Osteocyte (in vitro differentiated cells): ENCODE data around the gene PALS2. TPM values are rescaled to one million over a fixed set of nuclear protein-coding genes. Genes with fewer than 3 reads are reported as not detected.

Experiments
- DNase-seq: peaks from one replicate; pipeline ENCODE4 v3.0.0; 2021; ENCODE audit warnings: mixed read lengths; ENCODE audit not compliant: unreplicated experiment; ENCODE audit errors: extremely low spot score
- H3K27ac Mint-ChIP-seq: one replicate; pipeline ENCODE4 v1.8.0; 2021; ENCODE audit warnings: mild to moderate bottlenecking, mixed read lengths; ENCODE audit not compliant: unreplicated experiment
- H3K27me3 Mint-ChIP-seq: one replicate; pipeline ENCODE4 v1.8.0; 2021; ENCODE audit warnings: mixed read lengths; ENCODE audit not compliant: unreplicated experiment
- H3K36me3 Mint-ChIP-seq: one replicate; pipeline ENCODE4 v1.8.0; 2021; ENCODE audit warnings: mixed read lengths; ENCODE audit not compliant: unreplicated experiment
- H3K4me1 Mint-ChIP-seq: one replicate; pipeline ENCODE4 v1.8.0; 2021; ENCODE audit warnings: mixed read lengths; ENCODE audit not compliant: unreplicated experiment
- H3K4me3 Mint-ChIP-seq: one replicate; pipeline ENCODE4 v1.8.0; 2021; ENCODE audit warnings: mild to moderate bottlenecking, moderate library complexity, mixed read lengths; ENCODE audit not compliant: unreplicated experiment
- H3K9me3 Mint-ChIP-seq: one replicate; pipeline ENCODE4 v1.8.0; 2021; ENCODE audit warnings: mixed read lengths; ENCODE audit not compliant: unreplicated experiment
- CTCF ChIP-seq: fragments of 200-600 bp; sonication (generic); IDR thresholded peaks from 2 replicates; pipeline ENCODE4 v1.5.0; 2021; ENCODE audit warnings: antibody characterized with exemption, mild to moderate bottlenecking, moderate library complexity
- total RNA-seq: library from RNA; stranded (reverse); gene quantifications from 2 replicates; pipeline ENCODE4 v1.2.1, GENCODE V29; 2021

The PALS2 gene
- total RNA-seq, 1 donor from 2014 or later = 15.7 TPM

GRCh38 chr7:24609570-24609969 lies 36.3 kb downstream of the PALS2 start:
- no peaks in the 10 kb centered on the region for H3K36me3 Mint-ChIP-seq
- TF ChIP-seq CTCF = no peak
- H3K4me3 Mint-ChIP-seq = no peak overlapping the region
- H3K27ac Mint-ChIP-seq = no peak overlapping the region
- no peak for DNase-seq
- no peaks in the 10 kb centered on the region for H3K4me1 Mint-ChIP-seq
- peaks cover 6% of the 10 kb centered on the region for H3K9me3 Mint-ChIP-seq
- no peaks in the 10 kb centered on the region for H3K27me3 Mint-ChIP-seq

- no peak for DNase-seq
- Mint-ChIP-seq H3K27me3 (no peaks in the 10 kb centered on the region), H3K9me3 (peaks cover 6% of the 10 kb centered on the region), H3K27ac (no peak overlapping the region), H3K36me3 (peaks cover 3% of the 10 kb centered on the region), H3K4me1 (no peaks in the 10 kb centered on the region), H3K4me3 (no peak overlapping the region)
- no peak for TF ChIP-seq CTCF
These were observed 37.9 kb downstream of the PALS2 start for GRCh38 chr7:24611130-24611529.

- Mint-ChIP-seq H3K27ac (no peak overlapping the region), H3K4me1 (peaks cover 6% of the 10 kb centered on the region), H3K9me3 (peaks cover 22% of the 10 kb centered on the region), H3K36me3 (peaks cover 5% of the 10 kb centered on the region), H3K27me3 (no peaks in the 10 kb centered on the region), H3K4me3 (no peak overlapping the region)
- no peak for TF ChIP-seq CTCF
- no peak for DNase-seq
These were observed 44.8 kb downstream of the PALS2 start for GRCh38 chr7:24617957-24618616.

- Mint-ChIP-seq H3K9me3 (peaks cover 16% of the 10 kb centered on the region), H3K27me3 (no peaks in the 10 kb centered on the region), H3K4me1 (peaks cover 6% of the 10 kb centered on the region), H3K27ac (no peak overlapping the region), H3K36me3 (peaks cover 3% of the 10 kb centered on the region), H3K4me3 (no peak overlapping the region)
- TF ChIP-seq CTCF = no peak
- no peak for DNase-seq
These were observed 46.7 kb downstream of the PALS2 start for GRCh38 chr7:24619978-24620377.

- TF ChIP-seq CTCF = no peak
- peaks cover 7% of the 10 kb centered on the region for H3K36me3 Mint-ChIP-seq
- H3K9me3 Mint-ChIP-seq = peaks cover 23% of the 10 kb centered on the region
- no peaks in the 10 kb centered on the region for H3K27me3 Mint-ChIP-seq
- DNase-seq = no peak
- H3K4me3 Mint-ChIP-seq = no peak overlapping the region
- H3K27ac Mint-ChIP-seq = no peak overlapping the region
- H3K4me1 Mint-ChIP-seq = peaks cover 6% of the 10 kb centered on the region
These were observed 49.5 kb downstream of the PALS2 start for GRCh38 chr7:24622646-24623182.

Other genes starting within 250 kb of the PALS2 start
- gene GSDME, start 184.0 kb downstream of the PALS2 start, total RNA-seq = 10.2 and 11.9 TPM in 2 replicates